Stimulated activated CD8-positive, alpha-beta memory T cell treated with anti-CD3 and anti-CD28 coated beads, Interleukin-15, amount 100 ng/mL, for 48 hours (primary cell): Measurements from ENCODE around the gene LRRC47.

Source experiments
- DNase-seq, 2 donors: peaks; one replicate each; pipeline ENCODE4 v3.0.0-alpha.2; 2020; ENCODE audit warnings: low read depth in 2 of 2

LRRC47 gene

DNA sequence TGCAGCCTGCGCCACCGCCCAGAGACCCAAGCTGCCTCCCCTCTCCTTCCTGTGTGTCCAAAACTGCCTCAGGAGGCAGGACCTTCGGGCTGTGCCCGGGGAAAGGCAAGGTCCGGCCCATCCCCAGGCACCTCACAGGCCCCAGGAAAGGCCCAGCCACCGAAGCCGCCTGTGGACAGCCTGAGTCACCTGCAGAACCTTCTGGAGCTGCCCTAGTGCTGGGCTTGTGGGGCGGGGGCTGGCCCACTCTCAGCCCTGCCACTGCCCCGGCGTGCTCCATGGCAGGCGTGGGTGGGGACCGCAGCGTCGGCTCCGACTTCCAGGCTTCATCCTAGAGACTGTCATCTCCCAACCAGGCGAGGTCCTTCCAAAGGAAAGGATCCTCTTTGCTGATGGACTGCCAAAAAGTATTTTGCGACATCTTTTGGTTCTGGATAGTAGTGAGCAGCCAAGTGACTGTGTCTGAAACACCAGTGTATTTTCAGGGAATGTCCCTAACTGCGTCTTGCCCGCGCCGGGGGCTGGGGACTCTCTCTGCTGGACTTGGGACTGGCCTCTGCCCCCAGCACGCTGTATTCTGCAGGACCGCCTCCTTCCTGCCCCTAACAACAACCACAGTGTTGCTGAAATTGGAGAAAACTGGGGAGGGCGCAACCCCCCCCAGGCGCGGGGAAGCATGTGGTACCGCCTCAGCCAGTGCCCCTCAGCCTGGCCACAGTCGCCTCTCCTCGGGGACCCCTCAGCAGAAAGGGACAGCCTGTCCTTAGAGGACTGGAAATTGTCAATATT, 63.0 kb downstream of the LRRC47 start:
- DNase-seq = no peak

DNA sequence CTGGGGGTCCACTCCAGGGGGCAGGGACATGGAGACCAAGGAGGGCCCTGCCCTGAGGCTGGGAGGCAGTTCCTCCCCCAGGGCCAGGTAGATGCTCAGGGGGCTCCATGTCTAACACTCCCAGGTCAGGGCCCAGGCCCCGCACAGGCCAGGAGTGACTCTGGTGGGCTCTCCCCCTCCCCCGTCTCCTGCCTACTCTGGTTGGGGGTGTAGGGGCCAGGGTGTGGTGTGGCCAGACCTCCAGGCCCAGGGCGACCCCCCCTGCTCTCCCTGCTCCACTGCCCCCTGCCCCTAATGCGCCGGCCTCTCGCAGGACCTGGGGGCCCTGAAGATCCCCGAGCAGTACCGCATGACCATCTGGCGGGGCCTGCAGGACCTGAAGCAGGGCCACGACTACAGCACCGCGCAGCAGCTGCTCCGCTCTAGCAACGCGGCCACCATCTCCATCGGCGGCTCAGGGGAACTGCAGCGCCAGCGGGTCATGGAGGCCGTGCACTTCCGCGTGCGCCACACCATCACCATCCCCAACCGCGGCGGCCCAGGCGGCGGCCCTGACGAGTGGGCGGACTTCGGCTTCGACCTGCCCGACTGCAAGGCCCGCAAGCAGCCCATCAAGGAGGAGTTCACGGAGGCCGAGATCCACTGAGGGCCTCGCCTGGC, 63.7 kb downstream of the LRRC47 start:
- DNase-seq = no peak

DNA sequence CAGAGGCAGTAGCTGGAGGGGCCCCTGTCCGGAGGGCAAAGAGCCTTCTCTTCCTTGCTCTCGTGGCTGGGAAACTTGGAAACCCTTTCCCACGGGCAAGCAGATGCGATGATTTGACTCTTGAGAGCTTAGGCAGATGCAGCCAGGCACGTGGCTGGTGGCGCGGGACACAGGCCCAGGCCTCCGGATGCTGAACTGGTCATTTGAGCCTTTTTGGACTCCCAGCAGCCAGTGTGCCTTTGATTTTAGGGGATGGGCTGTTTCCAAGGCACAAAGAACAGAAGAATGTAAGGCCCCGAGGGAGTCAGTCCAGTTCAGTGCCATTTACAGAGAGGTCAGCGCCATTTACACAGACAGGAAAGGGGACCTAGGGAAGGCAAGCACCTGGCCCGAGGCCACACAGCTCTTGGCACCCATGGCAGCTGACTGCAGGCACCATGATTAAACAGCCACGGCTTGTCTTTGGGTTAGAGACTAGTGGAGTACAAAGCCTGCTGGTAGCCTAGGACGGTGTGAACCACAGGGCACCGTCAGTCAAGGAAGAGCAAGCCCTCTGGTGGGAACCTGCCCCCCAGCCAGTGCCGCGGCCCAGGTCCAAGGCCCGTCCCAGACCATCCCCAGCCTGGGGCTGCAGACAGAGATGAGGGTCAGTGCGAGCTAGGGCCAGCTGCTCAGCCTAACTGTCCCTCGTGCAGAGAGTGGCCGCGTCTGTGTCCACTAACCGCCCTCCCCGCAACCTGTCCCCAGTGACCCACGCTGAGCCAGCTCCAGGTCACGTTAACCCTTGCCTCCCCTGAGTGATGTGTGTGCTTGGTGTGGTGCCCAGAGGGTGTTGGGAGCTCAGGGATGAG, 64.5 kb downstream of the LRRC47 start:
- no peak for DNase-seq

DNA sequence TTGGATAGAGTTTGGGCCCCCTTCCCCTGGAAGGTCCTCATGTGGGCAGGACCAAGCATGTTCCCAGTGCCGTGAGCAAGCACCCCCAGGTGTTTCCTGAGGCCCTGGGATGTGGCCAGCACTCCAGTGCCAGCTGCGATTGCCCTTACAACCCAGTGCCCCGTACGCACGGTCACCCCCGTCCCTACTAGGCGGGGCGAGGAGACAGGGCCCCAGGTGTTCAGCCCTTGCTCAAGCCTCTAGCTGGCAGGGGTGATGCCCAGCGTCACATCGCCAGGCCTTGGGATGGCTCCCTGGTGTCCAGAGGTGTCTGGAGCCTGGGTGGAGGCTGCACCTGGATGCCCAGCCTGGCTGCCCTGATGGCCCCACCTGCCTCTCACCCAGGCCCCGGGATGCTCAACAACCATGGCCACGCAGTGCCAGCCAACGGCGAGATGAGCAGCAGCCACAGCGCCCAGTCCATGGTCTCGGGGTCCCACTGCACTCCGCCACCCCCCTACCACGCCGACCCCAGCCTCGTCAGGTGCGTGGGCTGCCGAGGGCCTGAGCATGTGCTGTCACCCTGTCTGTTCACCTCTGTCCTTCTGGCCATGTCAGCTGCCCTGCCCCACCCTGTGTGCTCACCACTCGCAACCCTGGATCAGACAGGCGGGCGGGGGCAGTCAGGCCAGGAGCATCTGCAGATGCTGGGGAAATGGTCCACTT, 65.6 kb downstream of the LRRC47 start:
- DNase-seq = no peak

- no peak for DNase-seq
Observed at GRCh38 chr1:3729594-3730542, 66.4 kb downstream of the LRRC47 start.
